ENCODE results near the gene ANKRD30BL.
"Not testable (repeated sequence)": the region's sequence is repeated elsewhere in the genome, so short reads cannot be mapped to it uniquely, and the experiment has no call there.

The ANKRD30BL gene

GRCh38 chr2:132161161-132162124 lies at the start of gene ANKRD30BL:
Gene ANKRD30BL, minus strand, starts transcription at chr2:132161952. Its CDS starts 247 bp downstream, at chr2:132161705.
- DNase-seq = not testable (repeated sequence)

GRCh38 chr2:132202866-132203265 lies 41.1 kb upstream of the ANKRD30BL start:
- not testable (repeated sequence) for DNase-seq

- DNase-seq = not testable (repeated sequence)
These were observed 31.1 kb upstream of the ANKRD30BL start for GRCh38 chr2:132192854-132193253.

- DNase-seq = not testable (repeated sequence)
These were observed 5.3 kb upstream of the ANKRD30BL start for GRCh38 chr2:132167100-132167499.

GRCh38 chr2:132162125-132162660 lies 441 bp upstream of the ANKRD30BL start:
- not testable (repeated sequence) for DNase-seq

- not testable (repeated sequence) for DNase-seq
These were observed 15.0 kb downstream of the ANKRD30BL start for GRCh38 chr2:132146774-132147173.

Measured in activated CD8-positive, alpha-beta memory T cell treated with anti-CD3 and anti-CD28 coated beads for 24 hours (primary cell).